Muscle of back (tissue), 13 donors: ENCODE results near the gene OR9Q2. TPM values are rescaled to one million over a fixed set of nuclear protein-coding genes. Genes with fewer than 3 reads are reported as not detected.
A peak's percentile ranks its signal among the peaks of the same experiment; 100 is the strongest.
"Not testable (repeated sequence)": the region's sequence is repeated elsewhere in the genome, so short reads cannot be mapped to it uniquely, and the experiment has no call there.

Experiments used
- DNase-seq, 3 donors: peaks; one replicate each; pipeline versions ENCODE4 v3.0.0 to v3.0.0-alpha.2; 2013
- long read RNA-seq, 9 donors: transcript quantifications; one replicate each; lab custom pipeline, GENCODE V29; 2026
- polyA plus RNA-seq, 10 donors: library from polyadenylated mRNA; unstranded; fragments of 120-200 nt; gene quantifications; one replicate each; pipeline ENCODE4 v1.2.1, GENCODE V29; 2013; ENCODE audit not compliant: insufficient read length in 10 of 10

Gene OR9Q2, protein sequence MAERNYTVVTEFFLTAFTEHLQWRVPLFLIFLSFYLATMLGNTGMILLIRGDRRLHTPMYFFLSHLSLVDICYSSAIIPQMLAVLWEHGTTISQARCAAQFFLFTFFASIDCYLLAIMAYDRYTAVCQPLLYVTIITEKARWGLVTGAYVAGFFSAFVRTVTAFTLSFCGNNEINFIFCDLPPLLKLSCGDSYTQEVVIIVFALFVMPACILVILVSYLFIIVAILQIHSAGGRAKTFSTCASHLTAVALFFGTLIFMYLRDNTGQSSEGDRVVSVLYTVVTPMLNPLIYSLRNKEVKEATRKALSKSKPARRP
- polyA plus RNA-seq, result not detected
- long read RNA-seq, donor 1, result 0 reads
- long read RNA-seq, donor 2, result 0 reads
- long read RNA-seq, donor 3, result 0 reads
- long read RNA-seq, donor 4, result 0 reads
- long read RNA-seq, donor 5, result 0 reads
- long read RNA-seq, donor 6, result 0 reads
- long read RNA-seq, donor 7, result 0 reads
- long read RNA-seq, donor 8, result 0 reads
- long read RNA-seq, donor 9, result 0 reads

DNA sequence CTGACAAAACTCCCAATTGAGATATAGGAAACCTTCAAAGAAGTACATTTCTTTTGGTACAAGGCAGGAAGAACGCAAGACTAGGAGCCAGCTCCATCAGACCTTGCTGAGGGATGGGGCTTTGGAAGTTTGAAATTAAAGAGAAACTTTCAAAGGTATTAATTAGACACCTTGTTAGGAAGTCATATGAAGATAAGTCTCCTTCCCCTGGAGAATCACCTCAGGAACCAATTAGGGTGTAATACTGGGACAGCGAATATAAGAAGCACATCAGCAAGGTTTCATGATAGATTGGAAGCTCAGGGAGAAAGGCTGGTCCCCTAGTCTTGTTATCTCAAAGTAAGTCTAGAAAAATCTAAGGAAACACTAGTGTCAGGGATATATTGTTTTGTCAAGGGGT, at the start of gene OR9Q2:
OR9Q2 (plus strand) TSS at position 301 of the 400 bp plus-strand sequence. CDS start 1,421 bp downstream, outside the sequence.
- no peak for DNase-seq

DNA sequence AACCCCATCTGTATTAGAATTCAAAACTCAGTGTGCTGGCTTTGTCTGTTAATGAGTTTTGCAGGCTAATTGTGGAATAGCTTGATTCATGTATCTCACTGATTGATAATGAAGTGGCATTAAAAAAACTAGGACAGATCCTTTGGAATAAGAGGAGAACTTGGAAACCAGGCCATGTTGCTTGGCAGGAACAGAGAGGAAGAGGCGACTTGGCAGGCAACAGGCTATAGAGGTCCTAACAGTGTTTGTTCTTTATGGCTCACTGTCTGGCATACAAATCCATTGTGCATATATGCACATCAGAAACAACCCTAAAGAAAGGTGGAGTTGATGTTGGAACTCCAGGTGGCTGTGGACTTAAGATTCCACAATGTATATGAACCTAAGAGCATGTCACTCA, 46.1 kb upstream of the OR9Q2 start:
- no peak for DNase-seq

DNA sequence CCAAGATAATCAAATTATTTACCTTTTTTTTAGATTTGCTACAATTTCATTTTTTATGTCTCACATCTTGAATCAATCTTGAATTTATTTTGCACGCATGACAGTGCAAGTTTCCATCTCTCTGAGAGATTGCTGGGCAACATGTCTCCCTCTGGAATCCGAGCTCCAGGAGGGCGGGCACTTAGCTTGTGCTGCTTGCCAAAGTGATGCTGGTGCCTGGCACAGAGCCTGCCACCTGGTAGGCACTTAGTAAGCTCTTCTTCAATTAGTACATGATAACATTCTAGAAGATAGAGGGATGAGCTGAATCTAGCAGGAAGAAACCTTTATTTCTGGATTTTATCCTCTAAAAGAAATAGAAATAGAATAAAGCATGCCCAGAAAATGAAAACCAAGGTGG, 36.1 kb upstream of the OR9Q2 start:
- no peak for DNase-seq

DNA sequence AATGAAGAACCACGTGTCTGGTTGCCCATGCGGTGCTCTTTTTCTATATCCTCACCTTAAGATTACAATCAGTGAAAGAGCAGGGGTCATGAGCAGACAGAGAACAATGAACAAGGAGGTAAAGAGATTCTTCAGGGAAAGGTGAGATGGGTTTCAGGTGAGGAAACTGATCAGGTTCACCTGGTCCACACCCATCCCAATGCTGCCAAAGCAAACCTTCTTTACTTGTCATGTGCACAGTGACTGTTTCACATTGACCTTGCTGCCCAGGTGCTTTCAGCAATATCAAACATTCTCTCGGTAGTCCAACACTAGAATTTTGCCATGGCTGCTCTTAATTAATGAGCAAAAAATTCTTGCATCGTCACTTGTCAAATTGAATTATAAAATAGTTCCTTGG, 24.5 kb upstream of the OR9Q2 start:
- no peak for DNase-seq

- DNase-seq, result no peak
Observed at GRCh38 chr11:58164990-58165389, 23.9 kb upstream of the OR9Q2 start.

GRCh38 chr11:58165504-58166106, 23.3 kb upstream of the OR9Q2 start:
- DNase-seq, result no peak

DNA sequence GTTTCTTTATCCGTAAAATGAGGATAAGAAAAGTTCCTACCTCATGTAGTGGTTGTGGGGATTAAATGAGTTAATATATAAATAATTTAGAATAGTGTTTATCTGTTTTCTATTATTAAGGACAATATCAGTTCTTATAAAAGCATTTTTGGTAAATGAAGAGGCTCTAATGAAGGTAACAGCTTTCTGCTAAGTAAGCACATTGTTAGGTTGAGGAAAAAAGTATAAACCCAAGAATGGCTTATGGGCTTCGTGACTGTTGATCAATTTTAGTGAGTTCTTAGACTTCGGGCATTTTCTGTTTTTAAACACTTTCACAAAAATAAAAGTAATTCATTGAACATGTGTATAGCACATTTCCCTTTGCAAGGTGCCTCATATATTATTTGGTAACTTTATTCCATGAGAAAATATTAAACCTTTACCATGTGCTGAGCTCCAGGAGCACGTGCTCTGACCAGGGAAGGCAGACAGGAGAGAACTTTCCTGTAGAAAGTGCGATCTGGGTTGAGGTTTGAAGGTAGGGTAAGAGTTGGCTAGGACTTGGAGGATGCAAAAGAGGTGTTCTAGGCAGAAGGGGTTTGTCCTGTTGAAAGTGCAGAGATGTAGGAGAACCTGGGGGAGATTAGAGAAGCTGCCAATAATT, 11.3 kb upstream of the OR9Q2 start:
- DNase-seq, result no peak

- no peak for DNase-seq
Observed at GRCh38 chr11:58178444-58178843, 10.4 kb upstream of the OR9Q2 start.

- DNase-seq, result no peak
Observed at GRCh38 chr11:58179648-58180047, 9.2 kb upstream of the OR9Q2 start.

DNA sequence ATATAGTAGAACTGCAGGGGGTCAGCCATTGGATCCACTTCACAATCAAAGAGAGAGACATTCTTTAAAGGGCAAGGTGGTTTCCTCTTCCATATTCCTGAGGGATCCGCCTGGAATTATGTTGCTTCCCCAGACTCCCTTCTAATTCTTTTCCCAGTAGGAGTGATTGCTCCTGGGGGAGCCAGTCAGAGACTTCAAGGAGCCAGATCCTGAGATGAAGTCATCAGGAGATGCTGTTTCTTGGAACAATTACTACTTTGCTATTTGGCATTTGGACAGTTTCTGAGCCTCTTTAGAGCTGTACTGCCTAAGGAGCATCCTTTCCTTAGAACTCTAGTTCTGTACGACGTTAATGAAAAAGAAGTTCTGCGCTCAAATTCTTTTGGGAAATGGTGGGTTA, 1.9 kb upstream of the OR9Q2 start:
- DNase-seq, result peak in 1 of 3 donors; percentile 1

- DNase-seq, result no peak
Observed at GRCh38 chr11:58192229-58192628, 3.4 kb downstream of the OR9Q2 start.

DNA sequence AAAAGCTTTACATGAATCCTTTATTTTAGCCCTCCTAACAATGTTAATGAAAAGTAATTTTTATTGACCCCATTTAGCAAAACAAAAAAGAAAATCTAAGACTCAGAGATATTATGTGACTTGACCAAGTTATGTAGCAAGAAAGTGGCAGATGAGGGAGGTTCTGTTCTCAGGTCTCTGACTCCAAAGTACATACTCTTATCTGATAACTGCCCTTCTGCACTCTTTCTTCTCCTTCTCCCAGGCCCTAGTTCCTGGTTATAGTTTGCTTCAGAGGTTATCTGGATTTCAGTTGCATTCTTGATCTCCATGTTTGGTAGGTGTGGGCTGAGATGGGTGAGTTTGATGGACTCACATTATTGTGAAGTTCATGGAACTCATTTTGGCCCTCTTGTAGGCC, 4.5 kb downstream of the OR9Q2 start:
- DNase-seq, result no peak

GRCh38 chr11:58195939-58196338, 7.1 kb downstream of the OR9Q2 start:
- no peak for DNase-seq

DNA sequence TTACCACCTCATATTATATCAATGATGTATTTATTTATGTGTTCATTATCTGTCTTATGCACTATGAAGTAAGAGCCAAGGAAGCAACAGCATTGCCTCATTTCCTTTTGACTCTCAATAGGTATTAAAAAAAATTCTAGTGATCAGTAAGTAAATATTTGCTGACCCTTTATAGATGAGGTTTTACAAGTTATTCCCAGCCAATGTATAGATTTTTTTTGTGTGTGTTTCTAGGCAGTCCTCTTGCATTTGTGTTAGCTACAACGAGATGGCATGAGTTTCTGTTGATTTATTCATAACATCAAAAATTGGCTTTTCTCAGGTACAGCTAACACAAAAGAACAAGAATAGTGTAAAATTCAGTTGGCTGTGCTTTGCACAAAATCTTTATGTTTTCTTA, 10.4 kb downstream of the OR9Q2 start:
- DNase-seq, result no peak

GRCh38 chr11:58204042-58204441, 15.2 kb downstream of the OR9Q2 start, which contains the start of gene OR1S2:
Gene OR1S2, minus strand, starts transcription at chr11:58204142. Its CDS starts 0 bp downstream, at chr11:58204142.
- DNase-seq, result no peak

GRCh38 chr11:58212420-58212819, 23.6 kb downstream of the OR9Q2 start, which contains the start of gene OR1S1:
Gene OR1S1, plus strand, starts transcription at chr11:58212720.
- not testable (repeated sequence) for DNase-seq

DNA sequence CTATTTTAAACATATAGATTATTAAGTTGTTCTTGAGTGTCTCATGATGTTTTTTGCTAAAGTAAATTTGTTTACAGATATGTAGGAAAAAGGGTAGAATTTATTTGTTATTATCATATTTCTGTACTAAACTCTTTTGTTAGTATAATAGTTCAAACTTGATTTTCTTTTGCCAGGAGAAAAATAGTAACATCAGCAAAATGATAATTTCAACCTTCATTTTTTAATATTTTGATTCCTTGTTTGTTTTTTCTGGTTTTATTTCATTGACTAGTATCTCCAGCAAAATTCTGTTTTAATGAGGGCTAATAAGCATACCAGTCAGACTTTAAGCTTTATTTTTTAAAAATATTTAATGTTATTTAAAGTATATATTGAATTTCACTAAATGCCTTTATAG, 27.6 kb downstream of the OR9Q2 start:
- DNase-seq, result no peak

- DNase-seq, result no peak
Observed at GRCh38 chr11:58222721-58223120, 33.9 kb downstream of the OR9Q2 start.

DNA sequence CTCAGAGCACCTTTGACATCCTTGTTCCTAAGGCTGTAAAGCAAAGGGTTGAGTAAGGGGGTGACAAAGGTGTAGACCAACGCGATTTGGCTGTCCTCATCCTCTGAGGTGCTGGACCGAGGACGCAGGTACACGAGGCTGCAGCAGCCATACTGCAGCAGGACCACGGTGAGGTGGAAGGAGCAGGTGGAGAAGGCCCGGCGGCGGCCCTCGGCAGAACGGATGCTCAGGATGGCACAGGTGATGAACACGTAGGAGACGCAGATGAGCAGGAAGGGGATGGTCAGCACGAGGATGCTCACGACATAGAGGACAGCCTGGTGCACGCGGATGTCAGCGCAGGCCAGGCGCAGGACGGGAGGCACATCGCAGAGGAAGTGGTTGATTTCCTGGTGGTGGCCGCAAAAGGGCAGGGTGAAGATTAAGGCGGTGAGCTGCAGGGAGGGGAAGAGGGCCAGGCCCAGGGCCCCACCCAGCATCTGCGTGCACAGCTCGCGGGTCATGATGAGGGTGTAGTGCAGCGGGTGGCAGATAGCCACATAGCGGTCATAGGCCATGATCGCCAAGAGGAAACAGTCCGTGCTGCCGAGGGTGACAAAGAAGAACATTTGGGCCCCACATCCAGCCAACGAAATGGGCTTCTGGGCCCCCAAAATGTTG, 39.2 kb downstream of the OR9Q2 start:
- no peak for DNase-seq
